ENCODE measurements around the gene AFDN.

The AFDN gene

DNA sequence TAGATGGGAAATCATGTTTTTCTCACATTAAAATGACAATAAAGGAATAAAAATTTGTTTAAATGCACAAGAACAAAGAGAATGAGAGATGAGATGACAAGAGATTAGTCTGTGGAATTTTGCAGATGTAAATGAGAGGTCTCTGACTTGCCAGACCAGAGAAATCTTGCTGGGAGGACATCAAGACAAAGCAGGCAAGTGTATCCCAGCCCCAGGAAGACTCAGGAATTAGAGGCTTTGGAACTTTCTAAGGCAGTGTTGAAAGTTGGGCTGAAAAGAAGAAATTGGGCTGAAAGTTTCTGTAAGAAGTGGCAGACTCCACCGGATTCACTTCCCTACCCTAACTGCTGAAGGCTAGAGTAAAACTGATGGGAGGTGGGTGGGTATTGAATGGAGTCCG lies 54.6 kb downstream of the AFDN start:
- DNase-seq = no peak

- no peak for DNase-seq
Observed at GRCh38 chr6:167882244-167882643, 55.5 kb downstream of the AFDN start.

DNA sequence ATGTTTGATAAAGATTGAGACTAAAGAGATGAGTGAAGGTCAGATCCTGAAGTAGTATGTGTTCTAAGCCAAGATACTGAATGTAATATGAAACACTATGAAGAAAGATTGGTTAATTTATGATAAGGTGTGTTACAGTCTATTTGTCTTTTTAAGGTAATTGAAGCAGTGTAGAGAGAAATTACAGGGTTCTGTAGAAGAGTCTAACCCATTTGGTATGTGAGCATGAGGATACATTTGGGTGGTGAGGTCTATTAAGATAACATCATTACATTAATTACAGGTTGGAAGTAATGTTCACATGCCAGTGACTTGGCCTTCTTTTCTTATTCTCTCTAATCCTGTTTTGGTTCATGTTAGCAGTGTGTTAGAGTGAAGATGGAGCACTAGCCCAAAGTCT lies 61.4 kb downstream of the AFDN start:
- no peak for DNase-seq

DNA sequence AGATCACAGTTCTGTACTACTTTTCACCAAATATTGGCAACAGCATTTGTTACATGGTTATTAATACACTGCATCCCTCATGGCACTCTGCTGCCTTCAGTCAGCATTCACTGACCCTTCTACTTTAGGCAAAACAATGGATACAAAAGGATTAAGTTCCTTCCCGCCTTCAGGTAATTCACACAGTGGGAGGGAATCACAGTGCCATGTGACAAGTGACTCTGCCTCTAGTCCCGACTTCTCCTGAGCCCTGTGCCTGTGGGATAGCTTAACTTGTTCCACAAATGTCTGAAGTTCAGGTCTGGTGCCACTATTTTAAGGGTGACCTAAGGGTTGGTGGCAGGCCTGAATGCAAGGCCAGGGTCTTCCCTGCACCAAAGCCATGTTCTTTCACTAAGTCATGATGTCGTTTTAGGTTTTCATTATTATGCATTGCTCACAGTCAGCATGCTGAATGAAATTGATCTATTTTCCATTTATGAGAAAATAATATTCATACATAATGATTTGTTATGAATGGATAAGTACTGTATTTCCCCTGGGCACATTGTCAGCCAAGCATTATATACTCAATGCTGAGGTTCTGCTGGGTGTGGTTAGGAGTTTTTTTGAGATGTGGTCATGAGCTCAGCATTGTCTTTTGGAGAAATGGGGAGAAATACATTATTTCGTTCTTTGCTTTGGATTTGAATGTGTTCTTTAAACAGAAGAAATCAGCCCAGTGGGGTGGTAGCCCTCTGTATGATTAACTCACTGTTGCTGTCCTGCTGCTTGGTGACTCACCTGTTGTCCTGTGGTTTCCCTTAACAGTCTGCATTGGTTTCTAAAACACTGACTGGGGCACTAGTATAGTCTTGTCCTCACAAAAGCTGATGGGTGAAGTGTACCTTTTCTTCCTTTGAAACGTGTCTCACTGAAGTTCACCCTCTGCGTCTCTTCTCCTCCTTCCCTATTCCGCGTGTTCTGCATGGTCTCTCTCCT lies 66.4 kb downstream of the AFDN start:
- no peak for DNase-seq

DNA sequence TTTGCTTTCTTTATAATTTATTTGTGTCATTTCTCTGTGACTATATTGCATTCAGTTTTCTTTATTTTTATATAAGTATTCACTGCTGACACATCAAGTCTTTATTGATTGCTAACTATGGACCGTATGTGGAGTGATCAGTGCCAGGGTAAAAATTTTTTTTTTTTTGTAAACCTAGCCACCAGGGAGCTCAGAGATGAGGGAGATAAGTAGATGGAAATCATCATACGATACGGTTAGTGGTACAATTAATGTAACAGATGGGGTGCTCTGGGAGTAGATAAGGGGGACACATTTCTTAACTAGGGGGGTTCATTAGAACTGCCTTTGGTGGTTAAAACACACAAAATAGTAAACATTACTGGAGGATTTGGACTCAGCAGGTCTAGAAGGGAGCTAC lies 68.3 kb downstream of the AFDN start:
- no peak for DNase-seq

GRCh38 chr6:167896648-167897047 lies 69.9 kb downstream of the AFDN start:
- no peak for DNase-seq

DNA sequence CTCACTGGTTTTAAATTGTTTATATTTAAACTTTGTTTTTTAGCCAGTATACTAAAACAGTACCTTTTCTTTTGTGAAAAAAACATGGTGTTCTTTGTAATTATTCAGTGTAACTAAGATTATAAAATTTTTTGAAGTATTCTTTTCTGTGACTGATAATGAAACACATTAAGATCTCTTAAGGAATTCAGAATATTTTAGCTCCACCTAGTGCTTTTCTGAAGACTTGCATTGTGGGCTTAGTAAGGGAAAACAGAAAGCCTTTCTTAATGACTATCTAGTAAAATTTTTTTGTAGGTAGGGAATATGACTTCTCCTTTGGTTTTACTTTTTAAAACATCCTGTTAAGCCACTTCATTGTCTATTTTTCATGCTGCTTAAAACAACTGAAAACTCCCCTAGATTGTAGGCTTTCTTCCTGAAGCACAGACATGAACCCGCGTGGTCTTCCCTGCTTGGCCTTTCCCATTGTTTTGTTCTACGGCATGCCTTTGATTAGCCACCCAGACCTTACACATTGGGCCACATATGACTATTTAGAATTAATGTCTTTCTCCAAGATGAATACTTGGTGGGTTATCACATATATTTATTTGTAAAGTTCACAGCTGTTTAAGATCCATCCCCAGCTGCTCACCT lies 72.1 kb downstream of the AFDN start:
- no peak for DNase-seq

DNA sequence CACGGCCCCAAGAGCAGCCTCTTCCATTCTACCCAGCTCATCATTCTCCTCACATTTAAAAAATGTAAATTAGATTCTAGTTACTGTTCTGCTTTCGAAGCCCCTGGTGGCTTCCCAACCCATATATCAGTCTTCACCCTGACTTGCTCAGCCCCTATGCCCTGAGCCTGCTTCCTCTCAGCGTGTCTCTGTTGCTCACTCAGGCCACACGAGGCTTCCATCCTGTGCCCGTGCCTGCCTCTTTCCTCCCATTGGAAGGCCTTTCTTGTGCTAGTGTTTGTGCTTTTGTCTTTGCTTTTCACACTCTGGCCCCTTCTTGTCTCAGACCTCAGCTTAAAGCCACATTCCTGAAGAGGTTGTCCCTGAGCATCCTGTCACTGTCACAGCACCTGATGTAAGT lies 78.1 kb downstream of the AFDN start:
- no peak for DNase-seq

DNA sequence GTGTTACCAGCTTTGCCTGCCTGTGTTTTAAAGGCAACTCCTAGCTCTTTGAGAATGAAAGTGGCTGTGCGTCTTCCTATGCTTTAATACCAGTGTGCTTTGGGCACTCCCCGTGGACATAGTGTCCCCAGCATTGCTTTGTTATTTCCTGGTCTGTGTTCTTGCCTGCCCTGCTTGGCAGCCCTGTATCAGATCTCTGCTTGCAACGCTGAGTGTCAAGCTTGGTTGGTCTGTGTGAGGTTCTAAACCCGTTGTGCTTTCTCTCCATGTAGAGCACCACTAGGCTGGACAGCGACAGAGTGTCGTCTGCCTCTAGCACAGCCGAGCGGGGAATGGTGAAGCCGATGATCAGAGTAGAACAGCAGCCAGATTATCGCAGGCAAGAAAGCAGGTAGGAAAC lies 80.2 kb downstream of the AFDN start:
- no peak for DNase-seq

GRCh38 chr6:167907837-167908681 lies 81.3 kb downstream of the AFDN start:
- DNase-seq = no peak

GRCh38 chr6:167910007-167910406 lies 83.3 kb downstream of the AFDN start:
- no peak for DNase-seq

- no peak for DNase-seq
Observed at GRCh38 chr6:167910652-167911051, 83.9 kb downstream of the AFDN start.

DNA sequence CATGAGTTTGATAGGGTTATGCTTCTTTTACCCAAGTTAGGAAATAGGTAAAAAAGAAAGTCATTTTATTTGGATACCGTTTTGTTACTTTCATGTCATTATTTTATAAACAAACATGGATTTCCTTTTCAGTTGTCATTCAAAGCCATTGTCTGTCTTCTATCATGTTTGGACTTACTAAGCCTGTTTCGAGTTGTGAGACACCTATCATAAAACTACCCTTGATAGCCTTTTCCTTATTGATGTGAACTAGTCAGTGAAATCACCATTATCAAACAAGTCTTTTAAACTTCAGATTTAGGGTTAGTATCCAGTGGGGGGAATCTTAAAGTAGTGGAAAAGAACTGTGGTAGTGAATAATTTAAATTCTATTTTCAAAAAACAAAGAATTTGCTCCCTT lies 85.8 kb downstream of the AFDN start:
- no peak for DNase-seq

- no peak for DNase-seq
Observed at GRCh38 chr6:167913699-167914098, 87.0 kb downstream of the AFDN start.

- no peak for DNase-seq
Observed at GRCh38 chr6:167915139-167915538, 88.4 kb downstream of the AFDN start.

- no peak for DNase-seq
Observed at GRCh38 chr6:167917551-167918154, 90.9 kb downstream of the AFDN start.

- no peak for DNase-seq
Observed at GRCh38 chr6:167918548-167919278, 92.0 kb downstream of the AFDN start.

DNA sequence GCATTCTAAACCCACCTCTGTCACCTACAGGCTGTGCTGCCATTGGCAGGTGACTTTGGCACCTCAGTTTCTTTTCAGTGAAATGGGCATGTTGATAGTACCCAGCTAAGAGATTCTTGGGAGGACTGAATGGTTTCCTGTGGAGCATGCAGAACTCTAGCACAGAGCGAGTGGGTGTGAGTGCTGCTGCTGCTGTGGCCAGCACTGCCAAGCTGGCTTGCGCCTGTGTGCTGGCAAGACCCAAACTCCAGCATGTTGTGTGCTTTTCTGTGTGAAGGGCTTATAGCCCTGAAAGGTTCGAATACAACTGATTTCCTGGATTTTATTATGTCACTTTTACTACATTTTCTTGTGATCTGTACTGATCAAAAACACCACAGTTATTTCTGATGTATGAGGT lies 92.6 kb downstream of the AFDN start:
- DNase-seq = no peak

GRCh38 chr6:167920165-167920564 lies 93.5 kb downstream of the AFDN start:
- DNase-seq = no peak

DNA sequence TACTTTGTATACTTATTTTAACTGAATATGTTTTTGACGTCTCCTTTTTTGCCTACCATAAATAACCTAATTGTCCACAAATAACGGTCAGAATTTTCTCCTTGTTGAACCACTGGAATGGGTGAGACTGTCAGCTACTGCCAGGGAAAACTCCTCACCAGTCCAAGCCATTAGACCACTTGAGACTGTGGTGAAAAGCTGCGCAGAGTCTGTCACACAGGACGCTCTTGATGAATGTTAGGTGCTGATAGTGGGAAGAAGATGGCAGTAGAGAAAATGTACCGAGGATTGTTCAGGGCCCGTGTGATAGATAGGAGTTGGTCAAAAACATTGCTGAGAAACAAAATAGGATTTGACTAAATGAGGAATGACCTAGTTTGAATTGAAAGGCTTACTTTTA lies 95.1 kb downstream of the AFDN start:
- no peak for DNase-seq

GRCh38 chr6:167925026-167925425 lies 98.3 kb downstream of the AFDN start:
- no peak for DNase-seq

DNA sequence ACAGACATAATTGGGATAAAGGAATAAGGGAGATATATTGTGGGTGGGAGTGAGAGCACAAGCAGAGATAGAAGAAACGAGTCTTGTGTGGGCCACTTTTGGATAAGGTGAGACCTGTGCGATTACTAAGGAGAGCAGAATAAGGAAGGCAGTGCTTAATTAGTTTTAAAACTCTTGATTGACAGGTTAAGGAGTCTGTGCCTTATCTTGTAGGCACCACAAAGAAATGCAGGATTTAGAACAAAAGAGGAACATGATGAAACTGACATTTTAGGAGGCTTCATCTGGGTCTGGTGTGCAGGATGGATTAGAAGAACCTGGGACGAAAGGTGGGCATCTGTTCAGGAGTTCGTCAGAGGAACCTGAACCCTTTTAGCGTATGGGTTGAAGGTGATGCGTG lies 100.5 kb downstream of the AFDN start:
- no peak for DNase-seq
